ENCODE measurements around the gene GNG7. TPM values are rescaled to one million over a fixed set of nuclear protein-coding genes. Genes with fewer than 3 reads are reported as not detected.
A peak's percentile ranks its signal among the peaks of the same experiment; 100 is the strongest.
"Not testable (repeated sequence)": the region's sequence is repeated elsewhere in the genome, so short reads cannot be mapped to it uniquely, and the experiment has no call there.

The GNG7 gene
- total and polyA plus RNA-seq, 5 donors, result 25.4 to 58.2 (median 42.9) TPM

- 80% methylated on average over 11 of the region's 11 CpGs for WGBS
- intact Hi-C loops (cut with DNase I), result no loop called here
- no peak overlapping the region for H3K4me3 ChIP-seq (ENCODE audit: low read length)
- no peak overlapping the region for H3K27ac ChIP-seq (ENCODE audit: low read length)
- ATAC-seq, result no peak
- no peak for DNase-seq
- no peaks in the 10 kb centered on the region for H3K9me3 ChIP-seq (ENCODE audit: control insufficient read depth, low read length)
- no peaks in the 10 kb centered on the region for H3K27me3 ChIP-seq (ENCODE audit: control insufficient read depth, insufficient read depth)
- no peaks in the 10 kb centered on the region for H3K4me1 ChIP-seq (ENCODE audit: control insufficient read depth, insufficient read depth, low read length)
Measured at GRCh38 chr19:2617393-2618165, 84.9 kb downstream of the GNG7 start.

DNA sequence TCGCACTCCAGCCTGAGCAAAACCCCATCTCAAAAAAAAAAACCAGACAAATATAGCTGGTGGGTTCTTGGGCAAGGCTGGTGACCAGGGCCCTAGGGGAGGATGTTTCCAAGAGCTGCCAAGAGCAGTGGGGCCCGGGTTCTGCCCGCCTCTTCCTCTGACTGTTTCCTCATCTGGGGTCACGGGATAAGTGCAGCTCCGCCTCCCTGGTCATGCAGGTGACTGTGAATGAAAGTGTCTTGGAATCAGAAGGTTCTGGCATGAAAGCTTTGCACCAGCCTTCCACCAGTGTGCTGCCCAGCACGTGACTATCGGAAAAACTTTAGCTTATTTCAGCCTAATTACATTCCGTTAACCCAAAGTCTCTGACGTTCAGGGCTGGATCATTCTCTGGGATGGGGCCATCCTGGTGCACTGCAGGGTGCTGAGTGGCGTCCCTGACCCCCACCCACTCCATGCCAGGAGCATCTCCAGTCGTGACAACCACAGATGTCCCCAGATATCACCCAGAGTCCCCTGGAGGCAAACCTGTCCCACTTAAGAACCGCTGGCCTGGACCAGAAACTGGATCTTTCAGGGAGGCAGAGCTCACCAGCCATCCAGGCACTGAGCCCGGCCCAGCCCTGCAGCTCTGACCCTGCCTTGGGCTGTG is 85.6 kb downstream of the GNG7 start:
- WGBS, result 65% methylated on average over 13 of the region's 13 CpGs
- H3K9me3 ChIP-seq (ENCODE audit: control insufficient read depth, low read length), result no peaks in the 10 kb centered on the region
- H3K4me3 ChIP-seq (ENCODE audit: low read length), result no peak overlapping the region
- no peaks in the 10 kb centered on the region for H3K27me3 ChIP-seq (ENCODE audit: control insufficient read depth, insufficient read depth)
- intact Hi-C loops (cut with DNase I), result no loop called here
- peak in 2 of 3 donors; percentile 62 to 78 for DNase-seq
- H3K4me1 ChIP-seq (ENCODE audit: control insufficient read depth, insufficient read depth, low read length), result no peaks in the 10 kb centered on the region
- no peak for ATAC-seq
- H3K27ac ChIP-seq (ENCODE audit: low read length), result no peak overlapping the region

- DNase-seq (no peak), ATAC-seq (no peak)
- 89% methylated on average over 6 of the region's 6 CpGs for WGBS
- no peaks in the 10 kb centered on the region for H3K27me3 ChIP-seq (ENCODE audit: control insufficient read depth, insufficient read depth)
- intact Hi-C loops (cut with DNase I), result no loop called here
- no peak overlapping the region for H3K27ac ChIP-seq (ENCODE audit: low read length)
- no peaks in the 10 kb centered on the region for H3K4me1 ChIP-seq (ENCODE audit: control insufficient read depth, insufficient read depth, low read length)
- no peaks in the 10 kb centered on the region for H3K9me3 ChIP-seq (ENCODE audit: control insufficient read depth, low read length)
- no peak overlapping the region for H3K4me3 ChIP-seq (ENCODE audit: low read length)
Measured at GRCh38 chr19:2615782-2616181, 86.7 kb downstream of the GNG7 start.

DNA sequence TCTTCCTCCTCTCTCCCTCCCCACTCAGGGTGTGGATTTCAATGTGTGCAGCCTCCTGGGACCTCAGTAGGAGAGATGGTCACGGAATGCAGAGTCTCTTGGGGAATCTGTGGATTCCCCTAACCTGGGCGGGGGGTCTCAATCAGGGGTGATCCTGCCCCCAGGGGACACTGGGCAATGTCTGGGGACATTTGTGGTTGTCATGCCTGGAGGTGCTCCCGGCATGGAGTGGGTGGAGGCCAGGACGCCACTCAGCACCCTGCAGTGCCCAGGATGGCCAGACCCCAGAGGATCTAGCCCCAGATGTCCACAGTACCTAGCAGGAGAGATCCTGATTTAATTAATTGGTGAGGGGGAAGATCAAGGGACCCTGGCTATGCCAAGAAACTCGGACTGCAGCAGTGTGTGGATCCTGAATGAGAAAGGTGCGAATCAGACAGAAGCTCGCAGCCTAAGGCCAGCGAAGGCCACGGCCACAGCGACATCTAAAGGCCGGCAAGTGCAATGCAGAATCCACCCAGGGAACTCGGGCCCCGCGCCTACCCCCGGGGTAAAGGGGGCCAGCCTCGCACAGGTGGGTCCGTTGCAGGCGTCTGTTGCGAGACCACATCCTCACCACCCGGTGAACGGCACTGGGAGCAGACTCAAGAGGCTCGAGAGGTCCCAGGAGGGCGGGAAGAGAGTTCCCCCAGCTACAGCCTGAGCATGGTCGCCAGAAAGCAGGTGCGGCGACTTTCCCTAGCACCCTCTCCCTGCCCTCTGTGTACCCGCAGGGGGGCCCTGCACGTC is 88.8 kb downstream of the GNG7 start:
- 21% methylated on average over 28 of the region's 28 CpGs for WGBS
- intact Hi-C loops (cut with DNase I), result loop anchor here in 2 of 4 donors (5.0 kb wide), 2 partner anchors 36 to 141 kb away; no protein-coding TSS in a partner anchor
- Histone ChIP-seq H3K27ac (ENCODE audit: low read length) (no peak overlapping the region), H3K4me3 (ENCODE audit: low read length) (no peak overlapping the region), H3K4me1 (ENCODE audit: control insufficient read depth, insufficient read depth, low read length) (no peaks in the 10 kb centered on the region), H3K27me3 (ENCODE audit: control insufficient read depth, insufficient read depth) (no peaks in the 10 kb centered on the region), H3K9me3 (ENCODE audit: control insufficient read depth, low read length) (no peaks in the 10 kb centered on the region)
- ATAC-seq (peak; percentile 17 to 22), DNase-seq (peak in 2 of 3 donors; percentile 74 to 82)

DNA sequence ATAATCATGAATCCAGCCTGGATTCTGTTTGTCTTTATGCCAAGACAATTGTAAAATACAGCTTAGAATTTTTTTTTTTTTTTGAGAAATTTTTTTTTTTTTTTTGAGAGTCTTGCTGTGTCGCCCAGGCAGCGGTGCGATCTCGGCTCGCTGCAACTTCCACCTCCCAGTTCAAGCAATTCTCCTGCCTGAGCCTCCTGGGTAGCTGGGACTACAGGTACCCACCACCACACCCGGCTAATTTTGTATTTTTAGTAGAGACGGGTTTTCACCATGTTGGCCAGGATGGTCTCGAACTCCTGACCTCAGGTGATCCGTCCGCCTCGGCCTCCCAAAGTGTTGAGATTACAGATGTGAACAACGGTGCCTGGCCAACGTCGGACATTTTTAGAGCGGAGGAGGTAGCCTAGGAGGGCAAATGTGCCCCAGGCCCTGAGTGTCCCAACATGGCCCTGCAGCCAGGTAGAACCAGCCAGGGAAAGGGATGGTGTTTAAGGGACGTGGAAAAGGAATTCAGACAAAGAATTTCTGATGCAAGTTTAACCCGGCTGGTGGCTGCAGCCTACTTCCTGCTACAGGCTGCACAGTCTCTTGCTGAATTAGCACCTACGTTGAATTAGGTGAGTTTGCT is 89.8 kb downstream of the GNG7 start:
- 82% methylated on average over 18 of the region's 18 CpGs for WGBS
- no peak overlapping the region for H3K4me3 ChIP-seq (ENCODE audit: low read length)
- H3K4me1 ChIP-seq (ENCODE audit: control insufficient read depth, insufficient read depth, low read length), result no peaks in the 10 kb centered on the region
- H3K27me3 ChIP-seq (ENCODE audit: control insufficient read depth, insufficient read depth), result no peaks in the 10 kb centered on the region
- H3K9me3 ChIP-seq (ENCODE audit: control insufficient read depth, low read length), result no peaks in the 10 kb centered on the region
- intact Hi-C loops (cut with DNase I), result loop anchor here in 2 of 4 donors (5.0 kb wide), 2 partner anchors 35 to 140 kb away; no protein-coding TSS in a partner anchor
- DNase-seq, result no peak
- ATAC-seq, result no peak
- H3K27ac ChIP-seq (ENCODE audit: low read length), result no peak overlapping the region

DNA sequence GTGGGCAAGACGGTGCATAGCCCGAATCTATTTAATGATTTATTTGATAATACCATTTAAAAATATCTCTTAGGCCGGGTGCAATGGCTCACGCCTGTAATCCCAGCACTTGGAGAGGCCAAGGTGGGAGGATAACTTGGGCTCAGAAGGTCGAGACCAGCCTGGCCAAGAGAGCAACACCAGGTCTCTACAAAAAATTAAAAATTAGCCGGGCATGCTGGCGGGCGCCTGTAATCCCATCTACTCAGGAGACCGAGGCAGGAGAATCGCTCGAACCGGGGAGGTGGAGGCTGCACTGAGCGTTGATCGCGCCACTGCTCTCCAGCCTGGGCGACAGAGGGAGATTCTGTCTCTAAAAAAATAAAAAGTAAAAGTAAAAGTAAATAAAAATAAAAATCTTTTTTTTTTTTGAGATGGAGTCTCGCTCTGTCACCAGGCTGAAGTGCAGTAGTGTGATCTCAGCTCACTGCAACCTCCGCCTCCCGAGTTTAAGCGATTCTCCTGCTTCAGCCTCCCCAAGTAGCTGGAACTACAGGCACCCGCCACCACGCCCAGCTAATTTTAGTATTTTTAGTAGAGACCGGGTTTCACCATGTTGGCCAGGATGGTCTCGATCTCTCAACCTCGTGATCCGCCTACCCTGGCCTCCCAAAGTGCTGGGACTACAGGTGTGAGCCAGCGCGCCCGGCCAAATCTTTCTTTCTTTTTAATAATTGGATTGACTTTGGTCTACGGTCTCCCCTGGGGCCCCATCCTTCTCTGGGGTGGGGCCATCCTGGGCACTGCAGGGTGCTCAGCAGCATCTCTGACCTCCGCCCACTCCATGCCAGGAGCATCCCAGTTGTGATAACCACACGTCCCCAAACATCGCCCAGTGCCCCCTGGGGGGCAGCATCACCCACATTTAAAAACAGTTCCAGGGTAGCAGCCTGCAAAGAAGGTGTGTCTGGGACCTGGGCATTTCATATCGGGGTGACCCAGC is 90.7 kb downstream of the GNG7 start:
- H3K27ac ChIP-seq (ENCODE audit: low read length), result no peak overlapping the region
- ATAC-seq, result no peak
- no peaks in the 10 kb centered on the region for H3K27me3 ChIP-seq (ENCODE audit: control insufficient read depth, insufficient read depth)
- intact Hi-C loops (cut with DNase I), result loop anchor here in 3 of 4 donors (2.0 to 5.0 kb wide), 3 partner anchors 34 to 139 kb away; no protein-coding TSS in a partner anchor
- no peaks in the 10 kb centered on the region for H3K9me3 ChIP-seq (ENCODE audit: control insufficient read depth, low read length)
- no peak for DNase-seq
- H3K4me1 ChIP-seq (ENCODE audit: control insufficient read depth, insufficient read depth, low read length), result no peaks in the 10 kb centered on the region
- no peak overlapping the region for H3K4me3 ChIP-seq (ENCODE audit: low read length)
- WGBS, result 68% methylated on average over 34 of the region's 34 CpGs

DNA sequence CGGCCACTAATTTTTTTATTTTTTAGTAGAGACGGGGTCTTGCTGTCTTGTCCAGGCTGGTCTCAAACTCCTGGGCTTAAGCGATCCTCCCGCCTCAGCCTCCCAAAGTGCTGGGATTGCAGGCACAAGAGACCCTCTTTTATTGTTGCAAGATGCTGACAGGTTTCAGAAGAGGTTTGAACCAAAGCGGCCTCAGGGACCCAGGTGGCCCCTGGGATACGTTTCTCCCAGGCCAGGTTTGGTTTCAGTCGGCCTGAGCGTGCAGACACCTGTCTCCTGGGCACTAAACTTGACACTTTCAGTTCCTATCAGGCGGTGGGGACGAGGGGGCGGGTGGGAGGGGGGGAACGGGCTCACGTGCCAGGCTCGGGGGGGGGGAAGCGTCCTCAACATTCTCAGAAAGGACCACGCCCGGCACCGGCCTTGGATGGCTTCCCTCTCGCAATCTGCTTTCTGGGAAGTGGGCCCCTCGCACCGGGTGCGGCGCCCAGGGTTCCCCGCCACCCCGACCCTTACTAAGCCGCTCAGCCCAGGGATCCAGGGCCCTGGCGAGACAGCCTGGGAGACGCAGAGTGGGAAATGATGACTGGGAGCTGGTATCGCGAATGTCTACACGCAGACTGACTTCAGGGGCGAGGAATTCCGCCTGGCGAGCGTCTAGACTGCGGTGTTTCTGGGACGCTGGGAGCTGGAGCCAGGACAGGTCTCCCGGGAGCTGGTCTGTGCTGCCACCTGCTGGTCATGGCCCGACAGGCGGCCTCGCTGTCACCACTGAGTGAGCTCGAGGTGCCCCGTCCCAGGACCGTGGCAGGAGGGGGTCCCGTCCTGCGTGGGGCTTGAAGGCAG is 91.6 kb downstream of the GNG7 start:
- WGBS, result 10% methylated on average over 46 of the region's 46 CpGs
- peak; percentile 89 to 90 for ATAC-seq
- Histone ChIP-seq H3K4me3 (ENCODE audit: low read length) (peak overlapping the region; percentile 5), H3K4me1 (ENCODE audit: control insufficient read depth, insufficient read depth, low read length) (no peaks in the 10 kb centered on the region), H3K9me3 (ENCODE audit: control insufficient read depth, low read length) (no peaks in the 10 kb centered on the region), H3K27me3 (ENCODE audit: control insufficient read depth, insufficient read depth) (no peaks in the 10 kb centered on the region), H3K27ac (ENCODE audit: low read length) (peak overlapping the region; percentile 54)
- intact Hi-C loops (cut with DNase I), result loop anchor here in 3 of 4 donors (2.0 to 5.0 kb wide), 3 partner anchors 34 to 139 kb away; no protein-coding TSS in a partner anchor
- DNase-seq, result peak; percentile 95 to 97 (median 97)

DNA sequence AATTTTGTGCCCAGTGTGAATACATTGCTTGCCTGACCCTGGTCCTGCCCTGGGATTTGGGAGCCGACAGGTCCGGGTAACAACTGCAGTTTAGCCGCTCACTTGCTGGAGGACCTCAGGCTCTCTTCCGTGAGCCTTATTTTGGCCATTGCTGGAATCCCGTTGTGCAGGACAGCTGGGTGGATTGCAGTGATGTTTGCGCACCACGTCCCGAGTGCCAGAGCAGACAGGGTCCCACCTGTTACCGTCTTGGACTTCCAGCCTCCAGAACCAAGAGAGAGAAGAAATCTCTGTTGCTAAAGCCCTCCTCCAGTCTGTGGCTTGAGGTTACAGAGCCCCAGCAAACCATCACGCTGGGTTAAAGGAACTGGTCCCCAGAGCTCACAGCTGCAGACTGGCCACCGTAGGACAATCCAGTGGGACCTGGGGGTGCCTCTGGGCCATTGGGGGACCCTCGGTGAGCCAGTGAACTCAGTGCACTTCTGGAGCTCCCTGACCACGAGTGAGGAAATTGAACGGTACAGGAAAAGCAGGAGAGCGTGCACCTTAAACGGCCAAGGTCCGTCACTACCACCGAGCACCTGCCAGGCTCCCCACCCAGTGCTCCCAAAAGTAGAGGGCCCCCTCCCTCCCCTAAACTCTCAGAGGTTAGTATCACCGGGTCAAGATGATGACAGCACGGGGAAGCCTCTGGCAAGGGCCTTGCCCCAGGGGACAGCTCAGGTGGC is 92.9 kb downstream of the GNG7 start:
- Histone ChIP-seq H3K27me3 (ENCODE audit: control insufficient read depth, insufficient read depth) (no peaks in the 10 kb centered on the region), H3K4me3 (ENCODE audit: low read length) (no peak overlapping the region), H3K9me3 (ENCODE audit: control insufficient read depth, low read length) (no peaks in the 10 kb centered on the region), H3K4me1 (ENCODE audit: control insufficient read depth, insufficient read depth, low read length) (no peaks in the 10 kb centered on the region), H3K27ac (ENCODE audit: low read length) (no peak overlapping the region)
- WGBS, result 80% methylated on average over 20 of the region's 20 CpGs
- ATAC-seq (no peak), DNase-seq (no peak)
- intact Hi-C loops (cut with DNase I), result loop anchor here (2.0 to 5.0 kb wide), 3 partner anchors 32 to 137 kb away; no protein-coding TSS in a partner anchor

GRCh38 chr19:2609034-2609388 is 93.5 kb downstream of the GNG7 start:
- intact Hi-C loops (cut with DNase I), result loop anchor here in 1 of 4 donors (2.0 kb wide), 1 partner anchor 134 kb away; no protein-coding TSS in a partner anchor
- not testable (repeated sequence) for DNase-seq; H3K27me3 ChIP-seq (ENCODE audit: control insufficient read depth, insufficient read depth); H3K4me3 ChIP-seq (ENCODE audit: low read length); H3K9me3 ChIP-seq (ENCODE audit: control insufficient read depth, low read length); H3K4me1 ChIP-seq (ENCODE audit: control insufficient read depth, insufficient read depth, low read length); ATAC-seq; H3K27ac ChIP-seq (ENCODE audit: low read length)
- WGBS, result 90% methylated on average over 7 of the region's 7 CpGs
